ENCODE data around the gene ZCCHC3.

The ZCCHC3 gene

GRCh38 chr20:284172-284571, 13.2 kb upstream of the ZCCHC3 start:
- H3K27me3 ChIP-seq (ENCODE audit: insufficient read depth, low read length): no peaks in the 10 kb centered on the region
- H2AFZ ChIP-seq (ENCODE audit: low read length, unreplicated experiment): no peak overlapping the region
- no peak overlapping the region for H3K4me3 ChIP-seq (ENCODE audit: low read depth, low read length)
- no peak overlapping the region for H3K27ac ChIP-seq (ENCODE audit: low read depth, low read length)
- no peaks in the 10 kb centered on the region for H3K36me3 ChIP-seq (ENCODE audit: insufficient read depth, low read length)
- peaks cover 1% of the 10 kb centered on the region for H3K4me1 ChIP-seq (ENCODE audit: control insufficient read depth, insufficient read depth, low read length, unreplicated experiment)
- no peaks in the 10 kb centered on the region for H3K79me2 ChIP-seq (ENCODE audit: control insufficient read depth, insufficient read depth, low read length, unreplicated experiment)

DNA sequence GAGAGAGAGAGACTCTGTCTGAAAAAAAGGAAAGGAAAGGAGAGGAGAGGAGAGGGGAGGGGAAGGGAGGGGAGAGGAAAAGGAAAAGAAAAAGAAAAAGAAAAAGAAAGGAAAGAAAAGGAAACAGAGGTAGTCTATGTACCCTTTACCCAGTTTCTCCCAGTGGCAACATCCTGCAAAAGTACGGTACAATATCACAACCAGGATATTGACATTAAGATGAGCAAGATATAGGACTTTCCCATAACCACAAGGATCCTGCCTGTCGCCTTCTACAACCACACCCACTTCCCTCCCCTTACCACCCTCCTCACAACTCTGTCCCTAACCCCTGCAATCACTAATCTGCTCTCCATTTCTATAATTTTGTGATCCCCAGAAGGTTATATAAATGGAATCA, 10.9 kb upstream of the ZCCHC3 start:
- H3K36me3 ChIP-seq (ENCODE audit: insufficient read depth, low read length): no peaks in the 10 kb centered on the region
- peaks cover 5% of the 10 kb centered on the region for H3K79me2 ChIP-seq (ENCODE audit: control insufficient read depth, insufficient read depth, low read length, unreplicated experiment)
- H3K27ac ChIP-seq (ENCODE audit: low read depth, low read length): no peak overlapping the region
- no peak overlapping the region for H2AFZ ChIP-seq (ENCODE audit: low read length, unreplicated experiment)
- no peaks in the 10 kb centered on the region for H3K27me3 ChIP-seq (ENCODE audit: insufficient read depth, low read length)
- peaks cover 15% of the 10 kb centered on the region for H3K4me1 ChIP-seq (ENCODE audit: control insufficient read depth, insufficient read depth, low read length, unreplicated experiment)
- H3K4me3 ChIP-seq (ENCODE audit: low read depth, low read length): no peak overlapping the region

GRCh38 chr20:288956-289692, 8.2 kb upstream of the ZCCHC3 start:
- no peaks in the 10 kb centered on the region for H3K27me3 ChIP-seq (ENCODE audit: insufficient read depth, low read length)

DNA sequence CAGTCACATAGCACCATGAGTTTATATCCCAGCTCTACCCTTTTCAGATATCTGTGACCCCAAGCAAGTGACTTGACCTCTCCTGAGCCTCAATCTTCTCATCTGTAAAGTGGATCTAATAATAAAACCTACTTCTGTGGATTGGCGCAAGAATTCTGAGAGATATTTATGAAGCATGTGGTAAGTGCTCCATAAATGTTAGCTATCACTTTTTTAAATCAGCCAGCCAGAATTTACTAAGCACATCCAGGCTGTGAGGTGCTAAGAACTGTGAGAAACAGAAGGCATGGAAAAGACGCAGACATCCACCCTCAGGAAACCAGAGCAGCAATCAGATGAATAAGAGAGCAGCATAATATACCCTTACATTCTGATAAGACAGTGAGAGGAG, 7.7 kb upstream of the ZCCHC3 start:
- no peaks in the 10 kb centered on the region for H3K36me3 ChIP-seq (ENCODE audit: insufficient read depth, low read length)

More at GRCh38 chr20:288956-289692, 8.2 kb upstream of the ZCCHC3 start:
- Histone ChIP-seq H3K4me1 (ENCODE audit: control insufficient read depth, insufficient read depth, low read length, unreplicated experiment) (peaks cover 19% of the 10 kb centered on the region), H3K4me3 (ENCODE audit: low read depth, low read length) (peak overlapping the region; percentile 86), H3K27ac (ENCODE audit: low read depth, low read length) (no peak overlapping the region), H3K36me3 (ENCODE audit: insufficient read depth, low read length) (no peaks in the 10 kb centered on the region), H2AFZ (ENCODE audit: low read length, unreplicated experiment) (no peak overlapping the region), H3K79me2 (ENCODE audit: control insufficient read depth, insufficient read depth, low read length, unreplicated experiment) (peaks cover 5% of the 10 kb centered on the region)

GRCh38 chr20:290084-290831, 7.1 kb upstream of the ZCCHC3 start, which contains the start of gene C20orf96:
TSS of gene C20orf96 (minus strand) at chr20:290750. CDS start at chr20:290610, 140 bp downstream.
- Histone ChIP-seq H3K27me3 (ENCODE audit: insufficient read depth, low read length) (no peaks in the 10 kb centered on the region), H3K36me3 (ENCODE audit: insufficient read depth, low read length) (no peaks in the 10 kb centered on the region), H3K4me1 (ENCODE audit: control insufficient read depth, insufficient read depth, low read length, unreplicated experiment) (peaks cover 19% of the 10 kb centered on the region), H3K79me2 (ENCODE audit: control insufficient read depth, insufficient read depth, low read length, unreplicated experiment) (peaks cover 5% of the 10 kb centered on the region), H3K27ac (ENCODE audit: low read depth, low read length) (peak within 1 kb of the TSS; percentile 64), H3K4me3 (ENCODE audit: low read depth, low read length) (peak within 1 kb of the TSS; percentile 86), H2AFZ (ENCODE audit: low read length, unreplicated experiment) (peak within 1 kb of the TSS; percentile 99)

More for the DNA sequence above, 7.7 kb upstream of the ZCCHC3 start:
- Histone ChIP-seq H3K79me2 (ENCODE audit: control insufficient read depth, insufficient read depth, low read length, unreplicated experiment) (peaks cover 5% of the 10 kb centered on the region), H3K4me1 (ENCODE audit: control insufficient read depth, insufficient read depth, low read length, unreplicated experiment) (peaks cover 19% of the 10 kb centered on the region), H3K4me3 (ENCODE audit: low read depth, low read length) (peak overlapping the region; percentile 86), H2AFZ (ENCODE audit: low read length, unreplicated experiment) (peak overlapping the region; percentile 99), H3K27ac (ENCODE audit: low read depth, low read length) (no peak overlapping the region), H3K27me3 (ENCODE audit: insufficient read depth, low read length) (no peaks in the 10 kb centered on the region)

GRCh38 chr20:294602-295001, 2.8 kb upstream of the ZCCHC3 start:
- Histone ChIP-seq H3K27me3 (ENCODE audit: insufficient read depth, low read length) (no peaks in the 10 kb centered on the region), H2AFZ (ENCODE audit: low read length, unreplicated experiment) (no peak overlapping the region), H3K36me3 (ENCODE audit: insufficient read depth, low read length) (no peaks in the 10 kb centered on the region), H3K27ac (ENCODE audit: low read depth, low read length) (no peak overlapping the region), H3K4me3 (ENCODE audit: low read depth, low read length) (no peak overlapping the region), H3K4me1 (ENCODE audit: control insufficient read depth, insufficient read depth, low read length, unreplicated experiment) (peaks cover 23% of the 10 kb centered on the region), H3K79me2 (ENCODE audit: control insufficient read depth, insufficient read depth, low read length, unreplicated experiment) (peaks cover 29% of the 10 kb centered on the region)

- Histone ChIP-seq H3K4me1 (ENCODE audit: control insufficient read depth, insufficient read depth, low read length, unreplicated experiment) (peaks cover 32% of the 10 kb centered on the region), H2AFZ (ENCODE audit: low read length, unreplicated experiment) (peak overlapping the region; percentile 16), H3K79me2 (ENCODE audit: control insufficient read depth, insufficient read depth, low read length, unreplicated experiment) (peaks cover 40% of the 10 kb centered on the region), H3K36me3 (ENCODE audit: insufficient read depth, low read length) (peaks cover 4% of the 10 kb centered on the region; the same call in 1 of the 2 replicates), H3K27me3 (ENCODE audit: insufficient read depth, low read length) (no peaks in the 10 kb centered on the region), H3K27ac (ENCODE audit: low read depth, low read length) (no peak overlapping the region), H3K4me3 (ENCODE audit: low read depth, low read length) (peak overlapping the region; percentile 6; the same call in 1 of the 2 replicates)
Measured at GRCh38 chr20:295804-296203, 1.6 kb upstream of the ZCCHC3 start.

GRCh38 chr20:297925-298775, 780 bp downstream of the ZCCHC3 start:
- H3K27me3 ChIP-seq (ENCODE audit: insufficient read depth, low read length): no peaks in the 10 kb centered on the region
- peaks cover 24% of the 10 kb centered on the region for H3K4me1 ChIP-seq (ENCODE audit: control insufficient read depth, insufficient read depth, low read length, unreplicated experiment)
- peak overlapping the region; percentile 82 for H2AFZ ChIP-seq (ENCODE audit: low read length, unreplicated experiment)
- H3K79me2 ChIP-seq (ENCODE audit: control insufficient read depth, insufficient read depth, low read length, unreplicated experiment): peaks cover 43% of the 10 kb centered on the region
- H3K27ac ChIP-seq (ENCODE audit: low read depth, low read length): peak overlapping the region; percentile 94
- H3K4me3 ChIP-seq (ENCODE audit: low read depth, low read length): peak overlapping the region; percentile 99
- peaks cover 6% of the 10 kb centered on the region; the same call in 1 of the 2 replicates for H3K36me3 ChIP-seq (ENCODE audit: insufficient read depth, low read length)

- Histone ChIP-seq H3K36me3 (ENCODE audit: insufficient read depth, low read length) (peaks cover 6% of the 10 kb centered on the region; the same call in 1 of the 2 replicates), H3K79me2 (ENCODE audit: control insufficient read depth, insufficient read depth, low read length, unreplicated experiment) (peaks cover 43% of the 10 kb centered on the region), H3K27ac (ENCODE audit: low read depth, low read length) (no peak overlapping the region), H3K27me3 (ENCODE audit: insufficient read depth, low read length) (no peaks in the 10 kb centered on the region), H2AFZ (ENCODE audit: low read length, unreplicated experiment) (no peak overlapping the region), H3K4me3 (ENCODE audit: low read depth, low read length) (peak overlapping the region; percentile 99), H3K4me1 (ENCODE audit: control insufficient read depth, insufficient read depth, low read length, unreplicated experiment) (peaks cover 24% of the 10 kb centered on the region)
Measured at GRCh38 chr20:298776-299391, 1.5 kb downstream of the ZCCHC3 start.
